Left forelimb (tissue), 1 donor: ENCODE measurements around the gene RGS3.
A peak's percentile ranks its signal among the peaks of the same experiment; 100 is the strongest.

Experiments
- DNase-seq: peaks from one replicate; pipeline ENCODE4 v3.0.0-alpha.2; 2018; ENCODE audit warnings: low spot score

The RGS3 gene

DNA sequence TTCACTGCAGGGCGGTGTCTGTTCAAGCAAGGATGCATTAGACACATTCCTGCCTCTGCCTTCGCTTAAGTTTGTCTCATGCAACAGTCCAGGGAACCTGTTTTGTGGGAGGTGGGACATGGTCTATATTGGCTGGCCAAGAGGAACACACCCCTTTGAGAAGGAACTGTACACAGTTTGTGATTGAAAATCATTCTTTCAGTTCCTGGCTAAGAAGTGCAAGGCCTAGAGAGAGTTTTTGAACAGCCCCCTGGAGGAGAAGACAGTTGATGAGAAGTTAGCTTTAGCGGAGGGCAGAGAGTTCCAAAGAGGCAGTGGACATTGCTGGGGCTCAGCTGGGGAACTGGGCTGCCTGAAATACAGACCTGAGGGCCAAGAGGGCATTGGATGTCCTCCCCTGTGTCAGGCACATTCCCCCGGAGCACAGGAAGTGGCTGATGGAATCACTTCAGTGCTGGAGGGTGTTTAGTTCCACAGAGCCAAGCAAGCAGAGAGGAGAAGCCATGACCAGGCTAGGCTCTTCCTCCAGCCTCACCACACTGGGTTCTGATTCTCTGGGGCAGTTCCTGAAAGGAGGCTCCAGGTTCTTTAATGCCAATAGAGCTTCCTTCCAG lies 66.6 kb downstream of the RGS3 start:
- DNase-seq, result no peak

DNA sequence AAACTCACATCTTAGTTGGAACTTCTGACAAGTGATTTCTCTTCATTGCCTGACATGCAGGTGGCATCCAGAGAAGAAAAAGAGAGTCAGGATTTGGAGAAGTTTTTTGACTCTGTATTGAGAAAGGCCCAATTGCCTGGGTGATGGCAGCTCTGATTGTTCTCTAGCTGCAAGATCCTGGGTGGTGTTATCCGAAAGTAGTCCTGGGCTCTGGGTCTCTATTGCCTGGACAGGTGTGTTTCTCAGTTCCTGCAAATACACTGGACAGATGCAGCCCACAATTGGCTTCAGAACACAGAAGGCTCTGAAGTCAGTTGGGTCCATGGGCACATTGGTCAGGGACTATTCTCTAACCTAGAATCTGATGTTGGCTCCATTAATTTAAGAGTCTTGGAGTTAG lies 67.4 kb downstream of the RGS3 start:
- no peak for DNase-seq

DNA sequence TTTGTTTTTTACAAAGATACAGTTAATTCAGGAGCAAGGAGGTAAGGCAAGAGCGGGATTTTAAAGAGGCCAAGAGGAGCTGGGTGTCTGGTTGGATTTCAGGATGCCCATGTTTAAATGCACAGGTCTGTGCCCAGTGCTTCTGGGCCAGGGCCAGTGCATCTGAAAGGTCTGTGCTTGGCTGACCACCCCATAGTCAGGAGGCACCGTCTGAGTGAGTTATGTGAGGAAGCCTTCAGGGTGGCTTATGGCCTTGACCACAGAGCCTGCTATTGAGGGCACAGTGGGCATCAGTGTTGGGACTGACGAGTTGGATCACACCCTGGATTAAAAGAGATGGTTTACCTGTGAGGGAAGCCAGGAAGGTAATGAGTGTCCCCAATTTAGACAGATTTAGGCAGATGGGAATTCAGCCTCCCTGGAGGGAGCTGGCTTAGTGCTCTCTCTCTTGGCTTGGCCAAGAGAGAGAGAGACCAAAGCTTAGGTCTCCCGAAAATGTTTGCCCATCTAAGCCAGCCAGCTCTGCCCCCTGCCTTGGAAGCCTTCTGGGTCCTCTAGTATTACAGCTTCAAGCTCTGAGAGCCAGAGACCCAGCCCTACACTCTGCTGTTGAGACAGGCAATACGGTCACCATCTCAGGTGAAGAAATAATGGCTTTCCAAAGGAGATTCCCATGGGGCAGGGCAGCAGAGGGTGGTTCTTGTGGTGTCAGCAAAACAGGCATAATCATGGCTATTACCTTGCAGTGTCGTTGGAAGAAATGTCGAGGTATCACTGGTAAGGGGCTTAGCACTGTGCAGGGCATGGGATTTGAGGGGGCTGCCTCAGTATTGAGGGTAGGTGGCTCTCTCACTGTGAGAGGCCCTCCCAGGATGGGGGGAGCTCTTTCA lies 68.6 kb downstream of the RGS3 start:
- DNase-seq, result no peak

DNA sequence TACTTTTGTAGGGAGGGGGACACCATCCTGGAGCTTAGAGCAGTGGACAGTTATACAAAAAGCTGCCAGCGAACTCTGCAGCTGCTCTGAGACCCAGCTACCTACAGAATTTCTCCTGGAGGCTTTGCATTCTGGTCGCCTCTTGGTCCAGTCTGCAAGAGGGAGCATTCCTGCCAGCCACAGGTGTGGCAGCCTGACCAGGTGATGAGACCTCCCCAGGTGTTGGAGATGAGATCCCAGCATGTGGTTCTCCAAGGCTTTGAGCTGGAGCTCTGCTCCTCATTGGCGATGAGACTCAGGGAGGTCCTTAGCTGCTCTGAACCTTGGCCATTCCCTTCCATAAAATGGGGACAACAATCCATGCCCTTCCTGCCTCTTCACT lies 69.3 kb downstream of the RGS3 start:
- DNase-seq, result no peak

DNA sequence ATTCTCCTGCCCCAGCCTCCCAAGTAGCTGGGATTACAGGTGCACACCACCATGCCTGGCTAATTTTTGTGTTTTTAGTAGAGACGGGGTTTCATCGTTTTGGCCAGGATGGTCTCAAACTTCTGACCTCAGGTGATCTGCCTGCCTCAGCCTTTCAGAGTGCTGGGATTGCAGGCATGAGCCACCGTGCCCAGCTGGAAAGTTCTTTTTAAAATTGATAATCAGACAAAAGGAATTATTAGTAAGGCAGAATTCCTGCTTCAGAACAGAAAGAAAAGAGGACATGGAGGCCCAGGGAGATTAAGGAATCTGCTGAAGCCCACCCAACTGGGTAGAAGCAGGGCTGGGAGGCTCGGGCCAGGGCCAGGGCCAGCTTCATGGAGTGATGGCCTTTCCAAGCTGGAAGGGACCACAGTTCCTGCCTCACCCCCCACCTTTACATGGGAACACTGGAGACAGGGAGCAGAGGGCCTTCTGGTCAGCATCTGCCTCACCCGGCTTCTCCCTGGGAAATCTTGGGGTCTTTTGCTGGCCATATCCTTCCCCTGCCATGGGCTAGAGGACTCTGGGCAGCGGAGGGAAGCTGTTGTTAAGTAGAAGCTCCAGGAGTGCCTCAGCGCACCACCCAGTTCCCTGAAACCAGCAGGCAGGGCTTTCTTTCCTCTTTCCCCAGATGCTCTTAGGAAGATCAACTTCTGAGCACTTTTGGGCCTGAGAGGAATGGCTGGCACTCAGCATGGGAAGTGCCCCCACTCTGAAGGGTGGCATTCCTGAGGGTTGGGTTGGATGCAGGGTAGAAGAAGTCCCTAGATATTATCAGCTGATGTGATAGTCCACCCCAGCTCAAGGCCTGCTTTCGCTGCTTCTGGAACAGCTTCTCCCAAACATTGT lies 70.1 kb downstream of the RGS3 start:
- no peak for DNase-seq

DNA sequence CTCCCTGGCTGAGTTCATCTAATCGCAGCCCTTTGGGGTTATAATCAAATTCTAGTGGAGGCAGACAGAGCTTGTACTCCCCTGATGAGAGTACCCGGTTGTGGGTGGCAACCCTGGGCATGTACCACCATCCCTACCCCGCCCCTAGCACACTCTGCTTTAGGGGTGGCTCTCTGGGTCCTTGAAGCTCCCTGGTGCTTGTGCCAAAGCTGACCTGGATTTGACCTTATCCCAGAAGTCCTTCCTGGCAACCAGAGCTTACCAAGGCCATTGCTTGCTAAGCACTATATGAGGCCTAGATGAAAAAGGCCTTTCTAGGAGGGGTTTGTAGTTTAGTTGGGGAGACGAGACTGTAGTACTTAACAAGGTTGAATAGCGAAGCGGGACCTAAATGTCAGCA lies 72.2 kb downstream of the RGS3 start:
- no peak for DNase-seq

DNA sequence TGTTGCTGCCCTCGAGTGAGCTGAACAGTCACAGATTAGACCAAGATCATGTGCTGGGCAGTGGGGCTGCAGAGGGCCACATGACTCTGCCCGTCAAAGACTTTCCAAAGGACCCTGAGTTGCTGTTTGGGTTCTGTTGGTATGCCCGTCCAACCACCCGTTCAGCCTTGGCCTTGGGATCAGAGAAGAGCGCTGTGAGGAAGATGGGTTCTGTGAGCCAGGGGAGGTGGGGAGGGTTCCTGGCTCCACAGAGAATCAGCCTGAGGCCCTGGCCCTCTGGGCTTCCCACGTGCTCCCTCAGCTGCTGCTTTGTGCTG lies 72.6 kb downstream of the RGS3 start:
- no peak for DNase-seq

DNA sequence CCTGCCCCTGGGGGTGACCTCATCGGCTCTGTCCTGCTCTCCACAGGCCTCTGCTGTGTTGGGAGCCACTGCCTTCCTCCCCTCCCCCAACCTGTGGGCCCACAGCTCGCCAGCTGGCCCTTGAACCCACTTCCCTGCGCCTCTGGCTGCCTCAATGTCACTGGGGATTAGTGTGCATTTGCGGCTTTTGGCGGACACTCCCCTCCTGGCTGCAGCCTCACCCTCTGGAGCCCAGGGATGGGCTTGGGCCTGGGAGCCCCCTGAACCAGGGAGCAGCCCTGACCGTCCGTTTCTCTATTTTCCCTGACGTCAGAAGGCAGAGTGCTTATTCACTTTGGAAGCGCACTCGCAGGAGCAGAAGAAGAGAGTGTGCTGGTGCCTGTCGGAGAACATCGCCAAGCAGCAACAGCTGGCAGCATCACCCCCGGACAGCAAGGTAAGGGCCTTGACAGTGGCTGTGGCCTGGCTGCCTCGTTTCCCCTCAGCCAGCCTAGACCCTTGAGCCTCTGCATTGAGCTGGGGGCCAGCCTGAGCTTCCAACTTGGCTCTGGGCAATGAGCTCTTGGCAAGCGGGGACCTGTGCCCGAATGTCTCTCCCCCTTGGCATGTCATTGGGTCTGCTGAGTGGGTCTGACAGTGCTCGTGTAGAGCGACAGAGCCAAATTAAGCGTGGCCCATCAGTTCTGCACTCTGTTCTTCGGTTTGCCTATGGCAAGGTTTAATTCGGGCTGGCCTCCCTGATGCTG lies 73.1 kb downstream of the RGS3 start:
- no peak for DNase-seq

DNA sequence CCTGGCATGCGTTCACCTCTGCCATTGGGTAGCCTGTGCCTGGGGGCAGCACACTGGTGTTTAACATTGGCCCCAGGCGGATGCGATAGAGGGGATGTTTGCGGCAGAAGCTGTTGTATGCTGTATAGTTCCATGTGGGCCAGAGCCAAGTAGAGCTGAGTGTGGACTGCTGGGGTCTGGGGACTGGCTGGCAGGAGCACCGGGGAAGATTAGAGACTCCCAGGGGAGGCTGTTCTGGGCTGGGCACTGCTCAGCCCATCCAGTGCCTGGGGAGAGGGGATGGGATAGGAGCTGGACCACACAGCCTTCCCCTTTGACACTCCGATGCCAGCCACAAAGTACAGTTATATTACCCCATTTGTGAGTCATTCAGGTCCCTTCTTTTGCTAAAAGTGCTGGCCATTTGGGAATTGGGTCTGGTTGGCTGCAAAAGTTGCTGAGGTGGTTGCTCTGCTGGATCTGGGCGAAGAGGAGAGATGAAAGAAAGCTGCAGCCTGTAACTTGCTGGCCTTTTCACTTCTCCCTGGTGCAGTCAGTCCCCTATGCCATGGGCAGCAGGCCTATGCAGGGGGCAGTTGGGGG lies 73.8 kb downstream of the RGS3 start:
- no peak for DNase-seq

DNA sequence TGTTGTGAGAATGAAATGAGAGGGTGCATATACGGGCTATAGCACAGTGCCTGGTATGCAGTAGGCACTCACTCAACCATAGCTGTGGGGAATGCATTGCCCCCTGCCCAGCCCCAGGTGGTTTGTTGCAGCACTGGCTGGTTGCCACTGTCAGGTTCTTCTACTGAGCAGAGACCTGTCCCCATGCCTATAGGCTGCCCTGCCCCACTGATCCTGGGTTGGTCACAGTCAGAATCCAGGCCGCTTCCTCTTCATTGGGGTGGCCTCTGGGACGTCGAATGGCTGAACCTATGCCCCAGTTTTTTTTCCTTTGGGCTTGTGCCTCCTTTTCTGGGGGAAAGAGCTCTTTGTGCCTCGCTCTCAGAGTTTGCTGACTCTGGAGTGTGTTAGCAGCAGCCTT lies 74.6 kb downstream of the RGS3 start:
- DNase-seq, result no peak

DNA sequence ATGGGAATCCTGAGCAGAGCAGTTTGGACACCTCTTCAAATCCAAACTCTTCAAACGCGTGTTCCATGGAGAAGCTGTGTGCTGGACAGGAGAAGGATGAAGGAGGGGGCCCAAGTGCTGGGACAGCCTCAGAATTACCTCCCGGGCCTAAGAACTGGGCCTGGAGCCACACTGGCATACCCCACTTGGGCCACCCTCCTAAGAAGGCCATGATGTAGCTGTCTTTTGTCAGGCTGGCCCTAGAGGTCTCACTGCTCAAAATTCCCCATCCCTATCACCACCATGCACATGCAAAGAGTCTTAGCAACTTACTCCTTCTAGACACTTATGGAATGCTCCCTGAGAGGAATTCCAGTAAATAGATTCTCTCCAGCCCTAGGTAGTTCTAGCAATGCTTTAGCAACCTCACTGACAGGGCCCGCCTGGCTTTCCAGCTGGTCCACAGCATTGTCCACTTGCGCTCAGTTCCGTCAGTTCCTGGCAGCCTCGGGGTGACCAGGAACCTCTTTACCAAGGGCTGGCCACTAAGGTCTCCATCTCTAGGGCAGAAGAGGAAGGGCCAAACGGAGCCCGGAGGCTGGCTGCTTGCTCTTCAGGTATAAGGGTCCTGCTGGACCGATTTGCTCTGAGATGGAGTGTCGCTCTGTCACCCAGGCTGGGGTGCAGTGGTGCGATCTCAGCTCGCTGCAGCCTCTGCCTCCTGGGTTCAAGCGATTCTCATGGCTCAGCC lies 75.3 kb downstream of the RGS3 start:
- peak; percentile 54 for DNase-seq

DNA sequence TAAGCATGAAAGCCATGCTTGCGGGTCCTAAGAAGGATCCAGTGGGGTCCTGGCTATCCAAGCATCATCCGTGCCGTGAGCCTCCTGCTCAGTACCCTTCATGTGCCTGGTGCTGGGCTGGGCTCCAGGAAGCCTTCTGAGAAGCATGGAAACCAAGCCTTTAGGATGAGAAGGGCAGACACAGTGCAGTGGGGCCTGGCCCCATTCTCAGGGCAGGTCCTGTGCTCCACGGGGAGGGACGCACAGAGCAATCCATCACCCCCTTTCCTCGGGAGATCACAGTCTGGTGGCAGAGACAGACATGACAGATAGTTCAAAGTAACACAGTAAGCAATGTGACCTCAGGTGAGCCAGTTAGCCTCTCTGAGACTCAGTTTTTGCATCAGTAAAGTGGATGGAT lies 76.9 kb downstream of the RGS3 start:
- peak; percentile 17 for DNase-seq

DNA sequence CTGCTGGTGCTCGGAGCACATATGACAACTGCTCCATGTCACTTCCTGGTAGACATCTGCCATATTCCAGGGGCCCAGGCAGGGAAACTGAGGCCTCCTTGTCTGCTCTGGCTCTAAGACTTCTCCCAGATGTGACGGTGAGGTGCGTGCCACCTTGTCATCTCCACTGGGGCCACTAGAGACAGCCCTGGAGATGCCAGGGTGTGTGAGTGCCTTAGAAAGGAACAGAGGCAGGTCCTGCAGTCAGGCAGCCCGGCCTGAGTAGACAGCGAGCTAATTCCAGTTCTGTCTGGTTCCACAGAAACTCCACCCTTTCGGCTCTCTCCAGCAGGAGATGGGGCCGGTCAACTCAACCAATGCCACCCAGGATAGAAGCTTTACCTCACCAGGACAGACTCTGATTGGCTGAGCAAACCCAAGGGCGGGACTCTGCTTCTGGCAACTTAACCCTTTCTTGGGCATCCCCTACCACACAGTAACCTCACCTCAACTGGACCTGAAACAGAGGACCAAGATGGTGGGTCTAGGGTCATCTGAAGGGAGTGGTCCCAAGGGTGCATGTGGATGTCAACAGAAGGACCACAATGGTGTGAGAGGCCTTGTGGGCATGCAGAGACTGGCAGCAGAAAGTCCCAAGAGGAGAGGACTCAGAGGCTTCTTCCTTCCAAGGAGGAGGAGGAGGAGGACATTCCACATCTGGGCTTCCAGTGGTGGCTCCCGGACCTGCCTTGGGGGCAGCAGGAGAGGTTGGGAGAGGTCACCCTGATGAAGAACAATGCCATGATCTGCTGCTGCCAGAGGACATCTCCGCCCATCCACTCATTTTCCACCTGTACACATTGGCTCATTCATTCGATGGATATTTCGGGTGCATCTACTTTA lies 77.7 kb downstream of the RGS3 start:
- DNase-seq, result no peak

DNA sequence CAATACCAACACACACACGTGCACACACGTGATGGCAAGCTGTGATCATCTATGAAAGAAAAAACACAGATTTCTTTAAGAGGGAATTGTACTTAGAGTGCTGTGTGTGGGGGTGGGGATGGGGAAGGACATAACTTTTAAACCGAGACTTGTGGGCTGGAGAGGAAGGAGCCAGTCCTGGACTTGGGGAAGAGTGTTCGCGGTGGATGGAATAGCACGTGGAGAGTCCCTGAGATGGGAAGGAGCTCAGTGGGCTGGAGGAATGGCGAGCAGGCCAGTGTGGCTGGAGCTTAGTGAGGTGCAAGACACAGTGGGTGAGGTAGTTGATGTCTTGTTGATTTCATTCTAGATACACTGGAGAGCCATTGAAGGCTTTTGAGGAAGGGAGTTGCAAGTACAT lies 78.5 kb downstream of the RGS3 start:
- no peak for DNase-seq

DNA sequence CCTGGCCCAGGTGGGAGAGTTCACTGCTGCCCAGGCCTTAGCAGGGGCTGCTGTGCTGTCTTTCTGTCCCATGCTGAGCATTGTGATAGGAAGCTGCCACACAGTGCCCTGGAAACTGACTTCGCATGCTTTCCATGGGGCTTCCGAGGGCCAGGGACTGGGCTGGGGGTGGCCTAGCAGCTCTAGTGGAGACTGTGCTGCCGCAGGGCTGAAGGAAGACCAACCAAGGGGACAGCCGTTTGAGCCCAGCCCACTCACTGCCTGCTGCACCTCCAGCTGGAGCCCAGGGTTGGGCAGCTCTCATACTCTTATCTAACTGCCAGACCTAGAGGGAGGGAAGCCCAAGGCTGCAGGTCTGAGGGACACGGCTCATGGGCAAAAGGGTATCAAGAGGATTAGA lies 79.2 kb downstream of the RGS3 start:
- DNase-seq, result peak; percentile 55

DNA sequence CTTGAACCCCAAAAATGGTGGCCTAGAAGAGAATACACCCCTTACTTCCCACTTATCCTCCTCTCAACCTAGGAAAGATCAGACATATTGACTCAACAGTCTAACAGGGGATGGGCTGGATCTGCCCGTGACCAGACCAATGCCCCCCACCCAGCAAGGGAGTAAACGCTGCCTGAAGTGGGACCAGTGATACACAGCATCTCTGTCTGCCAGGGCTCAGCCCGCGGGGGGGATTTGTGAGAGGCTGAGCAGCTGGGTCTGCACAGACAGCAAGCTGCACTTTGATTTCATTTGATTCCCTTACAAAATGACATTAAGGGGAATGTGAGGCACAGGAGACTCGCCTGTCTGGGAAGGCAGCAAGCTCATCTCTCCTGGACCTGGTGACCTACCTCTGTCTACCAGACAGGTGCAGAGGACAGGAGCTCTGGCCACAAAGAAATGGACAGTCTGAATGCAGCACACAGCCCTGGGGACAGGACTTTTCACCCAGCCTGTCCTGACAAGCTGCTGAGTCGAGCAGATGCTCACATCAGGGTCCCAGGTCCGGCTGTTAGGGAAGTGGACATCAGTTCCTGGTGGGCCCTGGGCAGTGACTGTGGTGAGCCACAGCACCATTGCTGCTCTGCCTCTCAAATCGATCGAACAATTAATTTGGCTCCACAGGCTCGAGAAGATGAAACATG lies 79.9 kb downstream of the RGS3 start:
- DNase-seq, result peak; percentile 38

DNA sequence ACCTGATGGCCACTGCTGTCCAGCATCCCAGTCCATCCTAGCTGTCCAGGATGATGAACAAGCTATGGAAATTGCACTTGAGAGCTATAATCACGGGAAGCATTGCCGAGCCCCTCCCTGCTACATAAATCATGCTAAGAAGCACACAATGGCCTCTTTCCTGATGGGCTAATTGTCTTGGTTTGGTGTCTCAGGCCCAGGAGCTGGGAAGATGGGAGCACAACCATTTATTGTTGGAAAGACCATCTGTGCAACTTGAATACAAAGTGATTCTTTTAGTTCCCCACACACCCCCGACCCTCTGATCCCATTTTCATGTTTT lies 80.4 kb downstream of the RGS3 start:
- peak; percentile 17 for DNase-seq

DNA sequence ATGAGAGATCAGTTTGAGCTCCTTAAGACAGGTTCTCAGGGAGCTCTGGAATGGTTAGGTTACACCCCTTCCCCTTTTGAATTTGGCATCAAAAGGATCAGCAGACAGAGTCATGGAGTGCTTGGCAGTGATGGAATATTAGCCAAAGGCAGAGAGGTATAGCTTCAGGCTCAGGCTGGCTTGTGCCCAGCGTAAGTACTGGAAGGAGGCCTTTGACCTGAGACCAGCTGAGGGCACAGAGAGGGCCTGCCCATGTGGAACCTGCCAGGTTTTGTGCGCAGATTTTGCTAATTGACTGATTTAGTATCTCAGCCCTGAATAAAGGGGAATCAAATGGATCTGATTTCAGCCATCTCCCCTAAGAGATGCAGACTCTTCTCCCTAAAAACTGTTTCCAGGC lies 81.5 kb downstream of the RGS3 start:
- no peak for DNase-seq

DNA sequence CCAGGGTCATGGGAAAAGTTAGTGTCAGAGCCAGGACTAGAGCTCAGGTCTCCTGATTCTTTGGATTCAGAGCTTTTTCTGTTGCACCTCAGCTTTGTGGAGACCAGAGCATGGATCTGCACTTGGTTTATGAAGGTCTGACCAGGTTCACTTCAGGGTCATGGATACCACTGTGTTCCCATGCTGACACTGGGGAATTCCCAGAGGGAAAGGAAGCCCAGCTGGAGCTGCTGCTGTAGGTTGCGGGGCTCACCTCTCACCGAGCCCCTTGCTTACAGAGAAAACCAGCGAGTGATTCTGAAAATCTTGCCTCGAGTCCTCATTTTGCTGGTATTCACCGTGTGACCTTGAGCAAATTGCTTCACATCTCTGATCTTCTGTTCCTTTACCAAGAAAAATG lies 83.0 kb downstream of the RGS3 start:
- DNase-seq, result peak; percentile 17

DNA sequence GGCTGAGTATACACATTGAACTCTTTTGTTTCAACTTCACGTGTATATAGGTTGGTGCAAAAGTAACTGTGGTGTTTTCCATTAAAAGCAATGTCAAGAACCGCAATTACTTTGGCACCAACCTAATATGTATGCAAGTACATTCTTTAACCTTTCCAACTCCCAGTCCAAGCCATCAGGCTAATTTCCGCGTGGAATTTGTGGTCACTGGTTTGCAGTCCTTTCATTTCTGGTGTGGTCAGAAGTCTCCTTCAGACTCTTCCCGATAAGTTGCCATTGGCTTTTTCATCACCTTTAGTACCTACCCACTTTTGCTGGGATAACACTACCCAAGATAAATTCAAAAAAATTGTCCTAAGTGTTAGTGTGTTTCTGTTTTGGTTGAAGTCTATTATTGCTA lies 84.0 kb downstream of the RGS3 start:
- DNase-seq, result no peak
